HL-60 (cell line): ENCODE measurements around the gene PPFIA2.

ENCODE experiments used
- CTCF ChIP-seq: IDR thresholded peaks from one replicate; pipeline ENCODE4 v1.5.1; 2011; ENCODE audit warnings: low read length, control low read depth, inconsistent platforms; ENCODE audit not compliant: insufficient read depth
- GABPA ChIP-seq: IDR thresholded peaks from 2 replicates; pipeline ENCODE4 v1.6.1; 2012; ENCODE audit warnings: low read depth
- POLR2AphosphoS5 ChIP-seq: IDR thresholded peaks from 2 replicates; pipeline ENCODE4 v1.6.1; 2012; ENCODE audit warnings: low read depth
- REST ChIP-seq: IDR thresholded peaks from 2 replicates; pipeline ENCODE4 v1.6.1; 2012; ENCODE audit warnings: low read depth; ENCODE audit not compliant: insufficient replicate concordance
- SPI1 ChIP-seq: IDR thresholded peaks from 2 replicates; pipeline ENCODE4 v1.6.1; 2012; ENCODE audit warnings: low read depth, mild to moderate bottlenecking, borderline replicate concordance

GRCh38 chr12:81347404-81347803 lies 411.7 kb downstream of the PPFIA2 start:
- TF ChIP-seq CTCF (no peak), POLR2AphosphoS5 (no peak), GABPA (no peak), REST (no peak), SPI1 (no peak)
